IPS-18c (cell line): ENCODE data around the gene ATG4C.
A peak's percentile ranks its signal among the peaks of the same experiment; 100 is the strongest.
"Not testable (repeated sequence)": the region's sequence is repeated elsewhere in the genome, so short reads cannot be mapped to it uniquely, and the experiment has no call there.

Source experiments
- H3K4me3 ChIP-seq: 2 replicates; pipeline ENCODE4 v1.7.0; 2013; ENCODE audit warnings: low read depth, mild to moderate bottlenecking, low read length, moderate library complexity; ENCODE audit not compliant: insufficient read depth
- H3K9me3 ChIP-seq: one replicate; pipeline ENCODE4 v1.6.1; 2013; ENCODE audit warnings: mild to moderate bottlenecking, low read length, moderate library complexity; ENCODE audit not compliant: control insufficient read depth, insufficient read depth

Gene ATG4C

GRCh38 chr1:62768551-62768950 lies 15.4 kb upstream of the ATG4C start:
- H3K4me3 ChIP-seq, H3K9me3 ChIP-seq: not testable (repeated sequence)

DNA sequence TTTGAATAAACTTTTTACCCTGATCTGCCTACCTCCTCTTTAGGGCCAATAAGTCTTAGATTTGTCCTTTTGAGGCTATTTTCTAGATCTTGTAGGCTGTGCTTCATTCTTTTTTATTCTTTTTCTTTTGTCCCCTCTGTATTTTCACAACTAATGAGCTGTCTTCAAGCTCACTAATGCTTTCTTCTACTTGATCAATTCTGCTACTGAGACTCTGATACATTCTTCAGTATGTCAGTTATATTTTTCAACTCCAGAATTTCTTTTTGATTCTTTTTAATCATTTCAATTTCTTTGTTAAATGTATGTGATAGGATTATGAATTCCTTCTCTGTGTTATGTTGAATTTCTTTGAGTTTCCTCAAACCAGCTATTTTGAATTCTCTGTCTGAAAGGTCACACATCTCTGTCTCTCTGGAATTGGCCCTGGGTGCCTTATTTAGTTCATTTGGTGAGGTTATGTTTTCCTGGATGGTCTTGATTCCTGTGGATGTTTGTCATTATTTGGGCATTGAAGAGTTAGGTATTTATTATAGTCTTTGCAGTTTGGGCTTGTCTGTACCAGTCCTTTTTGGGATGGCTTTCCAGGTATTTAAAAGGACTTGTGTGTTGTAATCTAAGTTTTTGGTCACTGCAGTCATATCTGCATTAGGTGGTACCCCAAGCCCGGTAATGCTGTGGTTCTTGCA lies 11.2 kb upstream of the ATG4C start:
- Histone ChIP-seq H3K4me3 (no peak overlapping the region), H3K9me3 (no peaks in the 10 kb centered on the region)

DNA sequence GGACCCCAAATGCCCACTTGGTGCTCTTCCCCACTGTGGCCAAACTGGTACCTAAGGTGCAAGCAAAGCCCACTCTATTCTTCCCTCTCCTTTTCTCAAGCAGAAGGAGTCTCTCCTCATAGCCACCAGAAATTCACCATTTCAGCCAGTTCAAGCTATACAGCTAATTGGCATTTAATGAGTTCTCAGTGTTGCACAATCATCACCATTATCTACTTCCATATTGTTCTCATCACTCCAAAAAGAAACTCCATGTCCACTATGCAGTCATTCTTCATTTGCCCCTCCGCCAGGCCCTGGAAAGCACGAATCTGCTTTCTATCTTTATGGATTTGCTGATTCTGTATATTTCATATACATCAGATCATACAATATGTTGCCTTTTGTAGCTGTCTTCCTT lies 9.9 kb upstream of the ATG4C start:
- Histone ChIP-seq H3K4me3 (no peak overlapping the region), H3K9me3 (no peaks in the 10 kb centered on the region)

- no peak overlapping the region for H3K4me3 ChIP-seq
Observed at GRCh38 chr1:62774971-62775595, 8.8 kb upstream of the ATG4C start.

DNA sequence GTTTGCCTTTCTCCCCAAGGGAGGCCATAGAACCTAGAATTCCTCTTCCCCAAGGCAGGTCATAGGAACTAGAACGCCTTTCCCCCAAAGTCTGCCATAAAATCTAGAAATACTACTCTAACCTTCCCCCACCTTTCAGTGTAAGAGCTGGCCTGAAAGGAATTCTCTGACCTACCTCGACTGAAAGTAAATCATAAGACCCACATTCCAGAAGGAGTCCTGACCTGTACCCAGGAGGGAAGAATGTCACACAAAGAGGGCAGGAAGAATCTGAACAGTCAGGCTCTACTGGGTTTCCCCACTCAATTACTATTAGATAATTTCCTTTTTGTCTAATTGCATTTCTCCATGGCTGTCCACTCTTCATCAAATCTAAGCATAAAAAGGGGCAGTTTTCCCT lies 5.7 kb upstream of the ATG4C start:
- Histone ChIP-seq H3K4me3 (no peak overlapping the region), H3K9me3 (no peaks in the 10 kb centered on the region)

More at GRCh38 chr1:62774971-62775595, 8.8 kb upstream of the ATG4C start:
- H3K9me3 ChIP-seq: no peaks in the 10 kb centered on the region

GRCh38 chr1:62781841-62782543 lies 1.9 kb upstream of the ATG4C start:
- Histone ChIP-seq H3K9me3 (no peaks in the 10 kb centered on the region), H3K4me3 (no peak overlapping the region)

- H3K9me3 ChIP-seq, H3K4me3 ChIP-seq: not testable (repeated sequence)
Observed at GRCh38 chr1:62782544-62783212, 1.3 kb upstream of the ATG4C start.

- Histone ChIP-seq H3K4me3 (peak overlapping the region; percentile 96), H3K9me3 (no peaks in the 10 kb centered on the region)
Observed at GRCh38 chr1:62784509-62785365, 805 bp downstream of the ATG4C start.

- Histone ChIP-seq H3K9me3 (no peaks in the 10 kb centered on the region), H3K4me3 (no peak overlapping the region)
Observed at GRCh38 chr1:62790716-62791115, 6.8 kb downstream of the ATG4C start.

GRCh38 chr1:62794053-62794452 lies 10.1 kb downstream of the ATG4C start:
- H3K9me3 ChIP-seq: no peaks in the 10 kb centered on the region
- no peak overlapping the region for H3K4me3 ChIP-seq

GRCh38 chr1:62796221-62796620 lies 12.3 kb downstream of the ATG4C start:
- Histone ChIP-seq H3K9me3 (no peaks in the 10 kb centered on the region), H3K4me3 (no peak overlapping the region)

DNA sequence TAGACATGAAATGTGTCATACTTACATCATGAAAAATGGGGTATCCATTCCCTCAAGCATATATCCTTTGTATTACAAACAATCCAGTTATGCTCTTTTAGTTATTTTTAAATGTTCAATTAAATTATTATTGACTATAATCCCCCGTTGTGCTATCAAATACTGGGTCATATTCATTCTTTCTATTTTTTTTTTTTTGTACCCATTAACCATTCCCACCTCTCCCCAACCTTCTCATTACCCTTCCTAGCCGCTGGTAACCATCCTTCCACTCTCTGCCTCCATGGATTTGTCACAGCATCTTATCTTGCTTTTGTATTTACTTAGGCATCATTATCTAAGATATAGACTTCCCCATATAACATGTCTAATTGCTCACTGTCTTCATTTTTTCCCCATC lies 15.8 kb downstream of the ATG4C start:
- no peaks in the 10 kb centered on the region for H3K9me3 ChIP-seq
- no peak overlapping the region for H3K4me3 ChIP-seq

DNA sequence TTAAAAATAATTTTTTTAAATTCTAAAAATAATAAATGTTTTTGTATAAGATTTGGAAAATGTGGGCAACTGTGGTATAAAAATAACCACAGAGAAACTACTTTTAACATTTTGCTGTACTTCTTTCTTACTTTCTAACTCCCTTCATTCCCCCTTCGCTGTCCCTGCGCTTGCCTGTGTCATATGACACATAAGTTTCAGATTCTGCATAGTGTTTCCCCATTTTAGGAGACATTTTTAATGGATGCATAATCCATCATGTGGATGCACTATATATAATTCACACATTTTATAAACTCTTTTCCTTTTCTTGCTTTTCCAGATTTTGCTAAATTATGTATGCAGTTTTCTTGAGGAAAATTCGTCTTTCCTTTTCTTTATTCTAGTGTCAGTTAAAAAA lies 16.3 kb downstream of the ATG4C start:
- H3K9me3 ChIP-seq: no peaks in the 10 kb centered on the region
- no peak overlapping the region for H3K4me3 ChIP-seq

DNA sequence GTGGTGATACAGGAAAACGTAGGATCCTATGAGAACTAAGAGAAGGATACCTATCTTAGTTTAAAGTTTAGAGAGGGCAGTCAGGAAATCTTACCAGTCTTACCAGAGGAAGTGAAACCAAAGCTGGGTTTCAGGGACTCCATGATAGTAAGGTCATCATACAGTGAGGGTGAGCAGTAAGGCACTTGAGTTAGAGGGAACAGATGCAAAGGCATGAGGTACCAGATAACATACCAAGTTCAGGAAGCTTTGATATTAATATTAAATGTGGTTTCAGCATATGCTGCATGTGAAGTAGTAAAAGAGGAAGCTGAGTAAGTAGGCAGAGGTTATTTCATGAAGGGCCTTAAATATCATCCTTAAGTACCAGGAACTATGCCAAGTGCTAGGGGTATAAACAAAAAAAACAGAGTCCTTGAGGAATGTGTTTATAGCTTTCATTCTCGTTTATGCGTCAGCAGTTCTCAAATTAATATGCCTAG lies 16.9 kb downstream of the ATG4C start:
- no peak overlapping the region for H3K4me3 ChIP-seq
- H3K9me3 ChIP-seq: no peaks in the 10 kb centered on the region

GRCh38 chr1:62809788-62810187 lies 25.9 kb downstream of the ATG4C start:
- Histone ChIP-seq H3K4me3 (no peak overlapping the region), H3K9me3 (no peaks in the 10 kb centered on the region)

DNA sequence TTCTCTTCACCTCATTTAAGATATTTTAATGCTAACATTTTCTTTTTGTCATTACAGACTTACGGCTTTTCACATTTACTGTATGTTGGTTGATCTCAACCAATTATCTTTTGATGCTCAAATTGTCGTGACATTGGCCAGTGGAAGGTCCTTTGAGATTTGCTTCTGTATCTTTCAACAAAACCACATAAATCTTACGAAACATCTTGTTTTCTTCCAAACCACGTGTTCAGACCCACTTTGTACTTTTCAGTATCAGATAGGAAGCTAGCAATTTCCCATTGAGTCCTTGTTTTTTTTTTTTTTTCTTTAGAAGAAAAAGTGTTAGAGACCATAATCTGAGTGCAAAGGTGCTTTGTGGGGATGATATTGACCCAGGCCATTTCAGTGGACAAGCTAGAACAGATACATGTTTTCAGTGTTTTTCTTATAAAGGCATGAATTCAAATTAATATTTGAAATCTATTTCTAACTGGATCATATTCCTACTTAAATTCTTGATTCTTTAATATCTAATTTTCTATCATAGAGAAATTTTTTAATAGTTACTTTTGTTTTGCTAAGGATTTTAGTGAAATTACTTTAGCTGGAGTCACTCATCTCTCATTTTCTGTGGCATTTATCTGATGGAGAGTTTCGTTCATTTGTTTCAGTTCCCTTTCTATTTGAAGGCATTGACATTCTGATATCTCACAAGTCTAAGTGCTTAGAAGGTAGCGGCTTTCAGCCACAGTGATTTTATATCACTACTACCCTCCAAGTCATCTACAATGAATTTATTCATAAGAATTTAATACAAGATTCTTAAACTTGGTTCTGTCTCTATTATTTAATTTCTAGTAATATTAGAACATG lies 26.7 kb downstream of the ATG4C start:
- no peaks in the 10 kb centered on the region for H3K9me3 ChIP-seq
- no peak overlapping the region for H3K4me3 ChIP-seq
